Activated CD4-positive, CD25-positive, alpha-beta regulatory T cell treated with anti-CD3 and anti-CD28 coated beads, Interleukin-2, amount 50 U/mL, for 24 hours (primary cell): Measurements from ENCODE around the gene ANXA4.
"Not testable (repeated sequence)": the region's sequence is repeated elsewhere in the genome, so short reads cannot be mapped to it uniquely, and the experiment has no call there.

Experiments used
- ATAC-seq, 2 donors: fragments of 150-1000 bp; cut with Tn5 transposase; one replicate each; pipeline ENCODE4 v1.10.0; 2021; ENCODE audit warnings: mild to moderate bottlenecking in 1 of 2, moderate library complexity in 1 of 2

ANXA4 gene

GRCh38 chr2:69721022-69721421 is 20.9 kb upstream of the ANXA4 start:
- no peak for ATAC-seq

GRCh38 chr2:69723791-69724190 is 18.1 kb upstream of the ANXA4 start:
- ATAC-seq: no peak

GRCh38 chr2:69724540-69725159 is 17.3 kb upstream of the ANXA4 start:
- peak; percentile 75 to 79 for ATAC-seq

GRCh38 chr2:69725706-69726360 is 16.1 kb upstream of the ANXA4 start:
- no peak for ATAC-seq

- no peak for ATAC-seq
Observed at GRCh38 chr2:69729266-69729665, 12.7 kb upstream of the ANXA4 start.

- ATAC-seq: no peak
Observed at GRCh38 chr2:69729781-69730180, 12.2 kb upstream of the ANXA4 start.

- ATAC-seq: no peak
Observed at GRCh38 chr2:69731147-69731970, 10.6 kb upstream of the ANXA4 start.

GRCh38 chr2:69733342-69734034 is 8.4 kb upstream of the ANXA4 start:
- ATAC-seq: no peak

GRCh38 chr2:69734035-69734611 is 7.8 kb upstream of the ANXA4 start:
- ATAC-seq: no peak

GRCh38 chr2:69734854-69735544 is 6.9 kb upstream of the ANXA4 start:
- ATAC-seq: no peak

GRCh38 chr2:69735686-69736085 is 6.2 kb upstream of the ANXA4 start:
- ATAC-seq: no peak

GRCh38 chr2:69738149-69738548 is 3.8 kb upstream of the ANXA4 start:
- ATAC-seq: not testable (repeated sequence)

- no peak for ATAC-seq
Observed at GRCh38 chr2:69740502-69740951, 1.4 kb upstream of the ANXA4 start.

- ATAC-seq: no peak
Observed at GRCh38 chr2:69741229-69741574, 732 bp upstream of the ANXA4 start.

- ATAC-seq: peak in 1 of 2 donors; percentile 10
Observed at GRCh38 chr2:69742322-69742952, 503 bp downstream of the ANXA4 start.

GRCh38 chr2:69743847-69744264 is 1.9 kb downstream of the ANXA4 start:
- ATAC-seq: no peak

- no peak for ATAC-seq
Observed at GRCh38 chr2:69744456-69744855, 2.5 kb downstream of the ANXA4 start.

- ATAC-seq: no peak
Observed at GRCh38 chr2:69745035-69745434, 3.1 kb downstream of the ANXA4 start.

GRCh38 chr2:69750246-69750645 is 8.3 kb downstream of the ANXA4 start:
- no peak for ATAC-seq

- no peak for ATAC-seq
Observed at GRCh38 chr2:69753659-69754363, 11.9 kb downstream of the ANXA4 start.

GRCh38 chr2:69754633-69755032 is 12.7 kb downstream of the ANXA4 start:
- ATAC-seq: no peak
